Epithelial cell of esophagus (primary cell): Measurements from ENCODE around the gene L1CAM.
A peak's percentile ranks its signal among the peaks of the same experiment; 100 is the strongest.

Experiments
- DNase-seq: peaks from one replicate; pipeline ENCODE4 v3.0.0; 2010; ENCODE audit warnings: low read depth
- H3K4me3 ChIP-seq: 2 replicates; pipeline ENCODE4 v1.5.1; 2011; ENCODE audit warnings: mild to moderate bottlenecking, low read length, control low read depth
- CTCF ChIP-seq: IDR thresholded peaks from 2 replicates; pipeline ENCODE4 v1.5.1; 2011; ENCODE audit warnings: low read depth, mild to moderate bottlenecking, low read length, control low read depth, inconsistent platforms; ENCODE audit not compliant: insufficient read depth; ENCODE audit errors: missing control alignments

Gene L1CAM

GRCh38 chrX:153832728-153833127 lies 53.2 kb downstream of the L1CAM start:
- TF ChIP-seq CTCF: no peak
- no peak for DNase-seq
- H3K4me3 ChIP-seq: no peak overlapping the region

- no peak for TF ChIP-seq CTCF
- no peak overlapping the region for H3K4me3 ChIP-seq
- peak; percentile 5 for DNase-seq
Observed at GRCh38 chrX:153831429-153832150, 54.4 kb downstream of the L1CAM start.

- TF ChIP-seq CTCF: no peak
- H3K4me3 ChIP-seq: no peak overlapping the region
- DNase-seq: no peak
Observed at GRCh38 chrX:153830640-153831428, 55.1 kb downstream of the L1CAM start.

- TF ChIP-seq CTCF: no peak
- DNase-seq: no peak
- H3K4me3 ChIP-seq: no peak within 1 kb of the TSS
Observed at GRCh38 chrX:153829799-153830639, 56.0 kb downstream of the L1CAM start, which contains the start of gene PDZD4. PDZD4 (minus strand) TSS chrX:153830544; CDS start chrX:153830298, 246 bp downstream.

GRCh38 chrX:153829549-153829798 lies 56.5 kb downstream of the L1CAM start:
- TF ChIP-seq CTCF: no peak
- H3K4me3 ChIP-seq: no peak overlapping the region
- DNase-seq: no peak

GRCh38 chrX:153828723-153829548 lies 57.0 kb downstream of the L1CAM start:
- TF ChIP-seq CTCF: no peak
- no peak overlapping the region for H3K4me3 ChIP-seq
- DNase-seq: no peak
